H1 (cell line): ENCODE measurements around the gene LONP2. TPM values are rescaled to one million over a fixed set of nuclear protein-coding genes. Genes with fewer than 3 reads are reported as not detected.

Experiments used
- CTCF ChIA-PET: fragments of 300-600 bp; sonication (Branson Sonifier 250); formaldehyde crosslinking; loops from one replicate; lab custom pipeline; 2021; ENCODE audit not compliant: partially characterized antibody; lab: Charles Lee
- POLR2A ChIA-PET: fragments of 300-600 bp; sonication (Branson Sonifier 250); formaldehyde crosslinking; loops from one replicate; lab custom pipeline; 2021; ENCODE audit warnings: inconsistent platforms; ENCODE audit not compliant: partially characterized antibody; lab: Charles Lee
- DNase-seq, 2 experiments: peaks; one replicate each; pipeline versions ENCODE4 v3.0.0 to v3.0.0-alpha.2; 2010 to 2022; ENCODE audit warnings: low spot score in 2 of 2, low read depth in 1 of 2, mixed read lengths in 1 of 2
- FAIRE-seq: peaks from 2 replicates; lab custom pipeline; 2011; peaks lifted over from hg19 to GRCh38; lab: Jason Lieb, UNC
- H2AFZ ChIP-seq: 2 replicates; pipeline ENCODE4 v1.8.1; 2012; ENCODE audit warnings: low read length, inconsistent platforms
- H2AK5ac ChIP-seq: 2 replicates; pipeline ENCODE4 v1.6.1; 2013; ENCODE audit warnings: low read depth, low read length
- H2BK120ac ChIP-seq: replicated peaks from 2 replicates; pipeline ENCODE3; 2013; ENCODE audit warnings: low read depth, low read length, inconsistent platforms
- H2BK12ac ChIP-seq: 2 replicates; pipeline ENCODE4 v1.6.1; 2013; ENCODE audit warnings: low read depth, low read length
- H2BK15ac ChIP-seq: 2 replicates; pipeline ENCODE4 v1.6.1; 2013; ENCODE audit warnings: low read length
- H2BK20ac ChIP-seq: 2 replicates; pipeline ENCODE4 v1.6.1; 2013; ENCODE audit warnings: low read length
- H2BK5ac ChIP-seq: 2 replicates; pipeline ENCODE4 v1.6.1; 2013; ENCODE audit warnings: low read depth, low read length
- H3K14ac ChIP-seq: 2 replicates; pipeline ENCODE4 v1.6.1; 2013; ENCODE audit warnings: inconsistent platforms; ENCODE audit not compliant: insufficient read length
- H3K18ac ChIP-seq: 2 replicates; pipeline ENCODE4 v1.6.1; 2013; ENCODE audit warnings: low read length; ENCODE audit errors: extremely low read depth
- H3K23ac ChIP-seq: 2 replicates; pipeline ENCODE4 v1.6.1; 2013; ENCODE audit warnings: inconsistent platforms; ENCODE audit not compliant: insufficient read length
- H3K23me2 ChIP-seq: 2 replicates; pipeline ENCODE4 v1.6.1; 2013; ENCODE audit warnings: low read depth, low read length
- H3K27ac ChIP-seq: 2 replicates; pipeline ENCODE4 v1.6.1; 2011; ENCODE audit warnings: low read depth, low read length, inconsistent platforms
- H3K27me3 ChIP-seq, 4 experiments: replicated peaks in 1 of 4; 1 replicate in 1 of 4; 2 replicates in 3 of 4; pipeline versions ENCODE4 v1.6.1 to v1.8.1; 2011 to 2013; ENCODE audit warnings: low read length in 3 of 4, mild to moderate bottlenecking in 3 of 4, inconsistent platforms in 2 of 4, mixed read lengths in 2 of 4, moderate library complexity in 1 of 4; ENCODE audit not compliant: control insufficient read depth in 3 of 4, insufficient read depth in 3 of 4; ENCODE audit errors: extremely low read depth in 1 of 4
- H3K36me3 ChIP-seq, 4 experiments: 2 replicates each; pipeline versions ENCODE4 v1.6.1 to v1.8.1; 2011 to 2013; ENCODE audit warnings: mild to moderate bottlenecking in 4 of 4, low read length in 3 of 4, moderate library complexity in 2 of 4, control low read depth in 1 of 4, inconsistent platforms in 1 of 4; ENCODE audit not compliant: insufficient read depth in 4 of 4, control insufficient read depth in 2 of 4
- H3K4ac ChIP-seq: replicated peaks from 2 replicates; pipeline ENCODE3; 2013; ENCODE audit warnings: low read length, low read depth, mixed read lengths, inconsistent platforms; ENCODE audit not compliant: insufficient read length
- H3K4me1 ChIP-seq, 4 experiments: replicated peaks in 1 of 4; 1 replicate in 1 of 4; 2 replicates in 3 of 4; pipeline versions ENCODE4 v1.6.1 to v1.8.1; 2011 to 2013; ENCODE audit warnings: low read length in 3 of 4, inconsistent platforms in 2 of 4, mixed read lengths in 1 of 4; ENCODE audit not compliant: insufficient read depth in 4 of 4, control insufficient read depth in 3 of 4
- H3K4me2 ChIP-seq, 2 experiments: 2 replicates each; pipeline versions ENCODE4 v1.6.1 to v1.8.1; 2011 to 2013; ENCODE audit warnings: low read depth in 2 of 2, low read length in 2 of 2, control low read depth in 1 of 2, inconsistent platforms in 1 of 2, mild to moderate bottlenecking in 1 of 2; ENCODE audit not compliant: insufficient read depth in 1 of 2
- H3K4me3 ChIP-seq, 4 experiments: fragments of 200-600, 300-600 bp in 1 of 4; sonication (generic), shearing (Covaris generic), sonication (Bioruptor Twin) in 1 of 4; 2 replicates each; pipeline versions ENCODE4 v1.5.1 to v1.8.1; 2011 to 2016; ENCODE audit warnings: low read length in 4 of 4, low read depth in 3 of 4, control low read depth in 2 of 4, inconsistent platforms in 2 of 4, mild to moderate bottlenecking in 2 of 4, mixed read lengths in 1 of 4, moderate library complexity in 1 of 4; ENCODE audit not compliant: insufficient read depth in 2 of 4; ENCODE audit errors: extremely low read depth in 1 of 4
- H3K56ac ChIP-seq: replicated peaks from 2 replicates; pipeline ENCODE3; 2013; ENCODE audit warnings: low read depth, mild to moderate bottlenecking, mixed read lengths, low read length, inconsistent platforms; ENCODE audit not compliant: insufficient read length
- H3K79me1 ChIP-seq: 2 replicates; pipeline ENCODE4 v1.6.1; 2013; ENCODE audit warnings: low read depth, low read length, control low read depth
- H3K79me2 ChIP-seq, 2 experiments: 2 replicates each; pipeline versions ENCODE4 v1.6.1 to v1.8.1; 2012 to 2013; ENCODE audit warnings: low read length in 2 of 2, mild to moderate bottlenecking in 2 of 2, inconsistent platforms in 1 of 2; ENCODE audit not compliant: insufficient read depth in 2 of 2, control insufficient read depth in 1 of 2
- H3K9ac ChIP-seq, 4 experiments: replicated peaks in 1 of 4; 1 replicate in 1 of 4; 2 replicates in 3 of 4; pipeline versions ENCODE4 v1.6.1 to v1.8.1; 2011 to 2013; ENCODE audit warnings: low read depth in 3 of 4, low read length in 3 of 4, control low read depth in 2 of 4, mild to moderate bottlenecking in 2 of 4, moderate library complexity in 2 of 4, inconsistent platforms in 1 of 4; ENCODE audit errors: extremely low read depth in 1 of 4
- H3K9me3 ChIP-seq, 2 experiments: 2 replicates each; pipeline versions ENCODE4 v1.6.1 to v1.8.1; 2012 to 2013; ENCODE audit warnings: mild to moderate bottlenecking in 2 of 2, moderate library complexity in 2 of 2, control low read depth in 1 of 2, inconsistent platforms in 1 of 2, low read depth in 1 of 2, low read length in 1 of 2, mixed read lengths in 1 of 2; ENCODE audit not compliant: insufficient read depth in 2 of 2
- H4K20me1 ChIP-seq, 2 experiments: replicated peaks in 1 of 2; 2 replicates each; pipeline versions ENCODE3 to v1.8.1; 2011 to 2013; ENCODE audit warnings: inconsistent platforms in 2 of 2, low read length in 2 of 2, mild to moderate bottlenecking in 1 of 2; ENCODE audit not compliant: insufficient read depth in 2 of 2, control insufficient read depth in 1 of 2
- H4K5ac ChIP-seq: 2 replicates; pipeline ENCODE4 v1.6.1; 2013; ENCODE audit warnings: low read length, low read depth, mixed read lengths, inconsistent platforms; ENCODE audit not compliant: insufficient read length
- H4K8ac ChIP-seq: 2 replicates; pipeline ENCODE4 v1.8.0; 2013; ENCODE audit warnings: mild to moderate bottlenecking, moderate library complexity, low read length, inconsistent platforms; ENCODE audit not compliant: insufficient read depth; ENCODE audit errors: extremely low read depth
- H4K91ac ChIP-seq: replicated peaks from 2 replicates; pipeline ENCODE3; 2013; ENCODE audit warnings: low read length, mixed read lengths, inconsistent platforms; ENCODE audit not compliant: insufficient read length
- CHD2 ChIP-seq: IDR thresholded peaks from 2 replicates; pipeline ENCODE4 v1.6.1; 2012; ENCODE audit warnings: low read length, improper control_type of control experiment
- CTBP2 ChIP-seq: IDR thresholded peaks from 2 replicates; pipeline ENCODE4 v1.7.0; 2011; ENCODE audit warnings: borderline replicate concordance, mild to moderate bottlenecking, moderate library complexity, mixed read lengths, low read length; ENCODE audit not compliant: insufficient read depth, insufficient read length
- E2F6 ChIP-seq: IDR thresholded peaks from 2 replicates; pipeline ENCODE4 v1.6.1; 2012; ENCODE audit warnings: inconsistent platforms
- GTF2F1 ChIP-seq: IDR thresholded peaks from 2 replicates; pipeline ENCODE4 v1.6.1; 2012; ENCODE audit warnings: low read depth, low read length, improper control_type of control experiment, borderline replicate concordance
- HDAC2 ChIP-seq, 2 experiments: fragments of 300-600 bp in 1 of 2; sonication (generic) in 1 of 2; IDR thresholded peaks; 2 replicates each; pipeline ENCODE4 v1.6.1; 2011 to 2012; ENCODE audit warnings: low read depth in 2 of 2, low read length in 2 of 2, mild to moderate bottlenecking in 2 of 2, moderate library complexity in 2 of 2, borderline replicate concordance in 1 of 2, inconsistent platforms in 1 of 2
- PHF8 ChIP-seq: fragments of 200-600 bp; sonication (generic); conservative IDR thresholded peaks from 2 replicates; pipeline ENCODE4 v1.7.1; 2012; ENCODE audit warnings: low read depth, mild to moderate bottlenecking, inconsistent platforms, low read length, moderate library complexity
- POLR2AphosphoS5 ChIP-seq: IDR thresholded peaks from 2 replicates; pipeline ENCODE4 v1.6.1; 2011; ENCODE audit warnings: low read depth, low read length
- SAP30 ChIP-seq: fragments of 300-600 bp; sonication (generic); IDR thresholded peaks from 2 replicates; pipeline ENCODE4 v1.7.1; 2012; ENCODE audit warnings: low read length, moderate library complexity, mild to moderate bottlenecking, inconsistent platforms; ENCODE audit not compliant: insufficient read depth, insufficient replicate concordance
- SIX5 ChIP-seq: IDR thresholded peaks from 2 replicates; pipeline ENCODE4 v1.6.1; 2011; ENCODE audit warnings: mild to moderate bottlenecking, low read depth, low read length
- SP2 ChIP-seq: IDR thresholded peaks from 2 replicates; pipeline ENCODE4 v1.6.1; 2012; ENCODE audit warnings: mild to moderate bottlenecking, low read length, inconsistent platforms
- TAF1 ChIP-seq: IDR thresholded peaks from 2 replicates; pipeline ENCODE4 v1.6.1; 2011; ENCODE audit warnings: mild to moderate bottlenecking, low read depth, low read length
- TCF12 ChIP-seq: IDR thresholded peaks from 2 replicates; pipeline ENCODE4 v1.6.1; 2011; ENCODE audit warnings: low read depth, mild to moderate bottlenecking, low read length
- WGBS, 2 experiments: shearing (Covaris generic) in 1 of 2; methylation state at CpG; one replicate each; pipeline versions ENCODE4 v1.1.6 to v1.1.7; 2013 to 2015; ENCODE audit warnings: low lambda C conversion rate in 2 of 2, mixed read lengths in 2 of 2, inconsistent platforms in 1 of 2, low coverage in 1 of 2, missing lambda C conversion rate in 1 of 2; ENCODE audit not compliant: insufficient replicate concordance in 2 of 2, insufficient coverage in 1 of 2, insufficient read length in 1 of 2; ENCODE audit errors: extremely low coverage in 1 of 2, missing lambda C conversion rate in 1 of 2; 5-methylcytosine and 5-hydroxymethylcytosine counted together
- polyA plus RNA-seq, 7 experiments: library from polyadenylated mRNA; depleted of rRNA in 3 of 7; stranded (reverse) in 5 of 7; unstranded in 2 of 7; fragments of >200 nt in 5 of 7; fragments of 200-250 nt in 2 of 7; gene quantifications; 1 replicate in 5 of 7; 2 replicates in 1 of 7; 4 replicates in 1 of 7; pipeline versions ENCODE4 v1.2.1 to v1.2.3, GENCODE V29; 2011 to 2013; ENCODE audit warnings: missing spikeins in 2 of 7, mixed read lengths in 2 of 7
- total RNA-seq: library from RNA; stranded (reverse); fragmentation: NEBNext Ultra II Directional; extraction: Animal tissue kit (Norgen Biotek cat#: 25700); gene quantifications from 2 replicates; pipeline ENCODE4 v1.2.1, GENCODE V29; 2021

LONP2 gene
- total and polyA plus RNA-seq, 2 of the 8 experiments (the other 6 are each of a cell fraction or from before 2014, with no cell fraction given) = 8.1 to 23.1 TPM

DNA sequence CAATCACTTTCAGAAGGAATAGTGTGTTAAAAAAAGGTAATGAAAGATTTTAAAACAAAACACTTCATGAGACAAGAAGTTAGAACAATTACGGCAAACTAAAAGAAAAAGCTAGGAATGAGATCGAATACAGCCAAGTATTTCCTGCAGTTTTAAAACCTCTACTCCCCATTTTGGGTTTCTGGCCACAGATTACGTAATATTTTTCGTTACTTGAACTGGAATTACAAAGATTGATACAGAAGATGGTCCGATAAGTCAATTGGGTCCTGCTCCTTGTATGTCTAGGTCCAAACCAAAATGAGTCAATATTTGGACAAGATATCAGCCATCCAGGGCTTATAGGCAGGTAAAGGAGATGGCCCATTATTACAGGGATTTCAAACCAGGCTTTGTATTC lies 88.9 kb downstream of the LONP2 start:
- Histone ChIP-seq H4K20me1 (peaks cover 0 to 2% of the 10 kb centered on the region in 2 experiments), H3K79me2 (no peaks in the 10 kb centered on the region), H4K8ac (no peak overlapping the region), H3K79me1 (no peaks in the 10 kb centered on the region), H3K27me3 (no peaks in the 10 kb centered on the region), H3K14ac (no peak overlapping the region), H3K27ac (no peak overlapping the region), H3K4ac (no peak overlapping the region), H4K5ac (no peak overlapping the region), H3K56ac (no peak overlapping the region), H3K9me3 (no peaks in the 10 kb centered on the region), H2BK15ac (no peak overlapping the region), H2BK120ac (no peak overlapping the region), H3K4me2 (no peak overlapping the region), H2BK5ac (no peak overlapping the region), H3K36me3 (peaks cover 0 to 3% (median 1%) of the 10 kb centered on the region in 4 experiments; a peak in 1 of 8 replicates), H3K23ac (no peak overlapping the region), H4K91ac (no peak overlapping the region), H2AK5ac (no peak overlapping the region), H2BK12ac (no peak overlapping the region), H3K4me1 (peaks cover 0 to 10% (median 3%) of the 10 kb centered on the region in 4 experiments; a peak in 3 of 7 replicates), H3K23me2 (no peaks in the 10 kb centered on the region), H3K18ac (no peak overlapping the region), H3K9ac (no peak overlapping the region), H2BK20ac (no peak overlapping the region), H3K4me3 (no peak overlapping the region), H2AFZ (no peak overlapping the region)
- 92% methylated on average over 5 of the region's 5 CpGs; no CpG with 5 or more reads in 1 of the 2 experiments for WGBS, 2 experiments
- ChIA-PET POLR2A (interaction anchor here (1.0 to 1.3 kb wide), 3 partner anchors 14 to 56 kb away, joined by 3 to 4 read pairs (median 3); no protein-coding TSS in a partner anchor), CTCF (interaction anchor here (0.6 to 1.6 kb wide), 6 partner anchors 7 to 290 kb away, joined by 3 to 6 read pairs (median 3); no protein-coding TSS in a partner anchor)
- FAIRE-seq (no peak), DNase-seq (no peak)
- TF ChIP-seq SAP30 = no peak
- TF ChIP-seq CTBP2 = no peak
- no peak for TF ChIP-seq POLR2AphosphoS5
- no peak for TF ChIP-seq TCF12
- no peak for TF ChIP-seq CHD2
- no peak for TF ChIP-seq PHF8
- no peak for TF ChIP-seq GTF2F1
- no peak for TF ChIP-seq SP2
- no peak for TF ChIP-seq TAF1
- no peak for TF ChIP-seq HDAC2 (IDR thresholded peaks at IDR 0.05; ENCODE audit: borderline replicate concordance in 1 of 2, low read depth in 2 of 2, low read length in 2 of 2)
- no peak for TF ChIP-seq E2F6
- no peak for TF ChIP-seq SIX5
